HG02588 (cell line): ENCODE data around the gene PPM1J.
"Not testable (repeated sequence)": the region's sequence is repeated elsewhere in the genome, so short reads cannot be mapped to it uniquely, and the experiment has no call there.

Experiments
- ATAC-seq: cut with Tn5 transposase; IDR thresholded peaks from one replicate; pipeline ENCODE4 v1.9.1; 2021; ENCODE audit warnings: mild to moderate bottlenecking, moderate library complexity; ENCODE audit not compliant: unreplicated experiment

PPM1J gene, protein sequence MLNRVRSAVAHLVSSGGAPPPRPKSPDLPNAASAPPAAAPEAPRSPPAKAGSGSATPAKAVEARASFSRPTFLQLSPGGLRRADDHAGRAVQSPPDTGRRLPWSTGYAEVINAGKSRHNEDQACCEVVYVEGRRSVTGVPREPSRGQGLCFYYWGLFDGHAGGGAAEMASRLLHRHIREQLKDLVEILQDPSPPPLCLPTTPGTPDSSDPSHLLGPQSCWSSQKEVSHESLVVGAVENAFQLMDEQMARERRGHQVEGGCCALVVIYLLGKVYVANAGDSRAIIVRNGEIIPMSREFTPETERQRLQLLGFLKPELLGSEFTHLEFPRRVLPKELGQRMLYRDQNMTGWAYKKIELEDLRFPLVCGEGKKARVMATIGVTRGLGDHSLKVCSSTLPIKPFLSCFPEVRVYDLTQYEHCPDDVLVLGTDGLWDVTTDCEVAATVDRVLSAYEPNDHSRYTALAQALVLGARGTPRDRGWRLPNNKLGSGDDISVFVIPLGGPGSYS

DNA sequence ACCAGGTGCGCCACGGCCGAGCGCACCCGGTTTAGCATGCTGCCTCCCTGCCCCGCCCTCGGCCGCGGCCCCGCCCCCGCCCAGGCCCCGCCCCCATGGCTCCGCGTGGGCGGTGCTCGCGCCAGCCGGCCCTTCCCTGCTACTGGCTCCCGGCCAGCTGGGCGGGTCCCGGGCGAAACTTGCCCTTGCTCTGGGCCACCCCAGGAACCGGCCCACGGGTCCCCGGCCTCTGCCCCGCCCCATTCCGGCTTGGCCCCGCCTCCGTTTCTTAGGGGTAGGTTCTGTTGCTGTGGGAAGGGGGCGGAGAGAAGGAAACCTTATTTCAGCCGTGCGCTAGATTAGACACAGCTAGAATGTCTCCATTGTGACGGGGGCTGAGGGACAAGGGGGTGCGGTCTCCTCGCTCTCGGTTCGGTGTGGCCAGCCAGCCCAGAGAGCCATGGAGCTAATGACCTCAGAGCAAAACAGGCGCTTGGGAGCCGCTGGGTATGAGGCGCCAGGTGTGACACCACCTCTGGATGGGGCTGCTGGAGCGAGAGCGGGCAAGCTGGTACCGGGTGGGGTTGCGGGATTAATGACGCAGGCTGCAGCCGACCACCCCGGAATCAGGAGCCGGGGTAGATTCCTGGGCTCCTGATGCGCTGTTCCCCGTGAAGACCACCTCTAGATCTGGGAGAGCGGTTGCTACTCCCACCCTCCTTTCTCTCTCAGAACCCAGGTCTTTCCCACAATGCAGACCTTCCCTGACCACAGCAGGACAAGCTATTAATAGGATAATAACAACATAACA lies at the start of gene PPM1J:
TSS of gene PPM1J (minus strand) at position 69 of the 790 bp plus-strand sequence. CDS start at position 38, 31 bp downstream.
- peak; percentile 77 for ATAC-seq

DNA sequence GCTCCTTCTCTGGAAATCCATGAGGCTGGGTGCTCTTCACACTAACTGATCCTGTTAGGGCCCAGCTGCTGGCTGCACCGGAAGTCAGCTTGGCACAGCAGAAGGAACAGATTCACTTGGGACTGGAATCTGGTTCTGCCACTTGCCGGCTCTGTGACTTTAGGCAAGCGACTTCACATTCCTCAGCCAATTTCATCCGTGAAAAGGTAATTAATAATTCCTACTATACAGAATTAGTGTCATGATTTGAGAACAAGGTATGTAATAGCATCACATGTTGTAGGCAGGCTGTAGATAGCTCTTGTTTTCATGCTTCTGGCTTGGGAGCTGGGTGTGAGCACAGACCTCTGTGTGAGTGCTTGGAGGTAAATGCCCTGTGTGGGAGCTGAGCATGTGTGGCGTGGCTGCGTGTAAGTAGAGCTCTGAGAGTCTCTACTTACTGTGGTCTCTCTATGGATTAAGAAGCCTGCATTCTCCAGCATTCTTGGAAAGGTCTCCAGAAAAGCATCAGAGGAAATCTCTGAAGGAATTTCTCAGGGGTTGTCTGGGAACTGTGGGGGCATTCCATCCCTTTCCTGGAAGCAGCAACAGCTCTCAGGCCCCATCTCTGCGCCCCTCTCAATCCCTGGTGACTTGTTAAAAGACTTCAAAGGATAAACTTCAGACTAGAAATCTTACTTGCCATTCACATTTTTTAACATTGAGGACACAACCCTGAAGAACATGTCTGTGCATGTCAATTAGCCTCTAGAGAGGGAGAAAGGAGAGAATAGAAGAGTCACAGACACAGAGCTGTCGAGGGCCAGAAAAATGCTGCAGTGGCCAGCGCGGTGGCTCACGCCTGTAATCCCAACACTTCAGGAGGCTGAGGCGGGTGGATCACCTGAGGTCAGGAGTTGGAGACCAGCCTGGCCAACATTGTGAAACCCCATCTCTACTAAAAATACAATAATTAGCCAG lies 47.7 kb upstream of the PPM1J start:
- ATAC-seq = no peak

DNA sequence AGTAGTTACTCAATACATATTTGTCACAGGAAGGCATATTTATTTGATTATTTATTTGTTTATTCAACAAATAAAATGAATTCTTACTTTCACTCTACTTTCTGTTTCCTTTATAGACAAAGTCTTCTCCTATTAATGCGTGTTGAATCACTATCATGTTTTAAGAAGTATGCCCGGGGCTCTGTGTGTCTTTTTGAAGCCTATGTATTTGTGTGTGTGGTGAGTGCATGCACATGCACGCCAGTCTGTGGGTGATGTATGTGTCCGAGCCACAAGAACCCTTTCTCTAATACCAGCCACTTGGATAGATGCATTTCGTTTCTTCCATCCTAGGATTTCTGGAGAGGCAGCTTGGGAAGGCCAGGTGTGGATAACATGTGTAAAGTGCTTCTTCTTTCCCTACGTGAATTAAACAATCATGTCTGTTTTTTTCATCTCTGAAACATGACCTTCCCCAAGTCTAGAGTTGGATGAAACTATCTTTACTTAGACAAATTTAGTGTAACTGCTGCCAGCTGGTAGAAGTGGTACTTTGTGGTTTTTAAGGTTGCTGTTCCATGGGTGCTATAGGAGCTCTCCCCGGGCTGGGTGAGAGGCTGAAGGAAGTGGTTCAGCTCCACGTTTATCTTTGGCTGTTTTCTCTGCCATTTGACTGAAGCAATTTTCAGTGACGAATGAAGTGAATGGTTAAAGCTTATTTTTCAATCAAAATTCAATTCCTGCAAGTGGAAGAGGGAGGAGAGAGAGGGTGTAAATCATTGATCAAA lies 46.8 kb upstream of the PPM1J start:
- no peak for ATAC-seq

DNA sequence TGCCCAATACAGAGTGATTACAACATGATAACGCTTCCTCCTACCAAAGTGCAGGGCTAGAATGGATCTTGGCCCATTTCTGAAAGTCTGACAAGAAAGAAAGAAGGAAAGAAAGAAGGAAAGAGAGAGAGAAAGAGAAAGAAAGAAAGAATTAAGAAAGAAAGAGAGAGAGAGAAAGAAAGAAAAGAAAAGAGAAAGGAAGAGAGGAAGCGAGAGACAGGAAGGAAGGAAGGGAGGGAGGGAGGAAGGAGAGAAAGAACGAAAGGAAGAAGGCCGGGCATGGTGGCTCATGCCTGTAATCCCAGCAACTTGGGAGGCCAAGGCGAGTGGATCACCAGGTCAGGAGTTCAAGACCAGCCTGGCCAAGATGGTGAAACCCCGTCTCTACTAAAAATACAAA lies 44.1 kb upstream of the PPM1J start:
- ATAC-seq = no peak

DNA sequence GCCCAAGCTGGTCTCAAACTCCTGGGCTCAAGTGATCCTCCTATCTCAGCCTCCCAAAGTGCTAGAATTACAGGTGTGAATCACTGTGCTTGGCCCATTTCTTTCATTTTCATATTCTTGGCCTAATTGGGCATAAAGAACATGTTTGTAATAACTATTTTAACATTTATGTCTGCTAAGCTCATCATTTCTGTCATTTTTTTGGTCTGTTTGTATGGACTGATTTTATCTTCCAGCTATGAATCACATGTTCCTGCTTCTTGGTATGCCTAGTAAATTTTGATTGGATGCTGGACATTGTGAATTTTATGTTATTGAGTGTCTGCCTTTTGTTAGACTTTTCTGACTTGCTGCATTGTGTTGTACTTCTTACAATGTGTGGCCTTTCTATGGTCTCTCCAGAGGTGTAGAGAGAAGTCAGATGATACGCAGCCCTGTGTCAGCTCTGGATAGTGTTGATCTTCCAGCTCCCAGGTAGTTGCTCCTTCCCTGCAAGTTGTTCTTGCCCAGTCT lies 39.0 kb upstream of the PPM1J start:
- no peak for ATAC-seq

DNA sequence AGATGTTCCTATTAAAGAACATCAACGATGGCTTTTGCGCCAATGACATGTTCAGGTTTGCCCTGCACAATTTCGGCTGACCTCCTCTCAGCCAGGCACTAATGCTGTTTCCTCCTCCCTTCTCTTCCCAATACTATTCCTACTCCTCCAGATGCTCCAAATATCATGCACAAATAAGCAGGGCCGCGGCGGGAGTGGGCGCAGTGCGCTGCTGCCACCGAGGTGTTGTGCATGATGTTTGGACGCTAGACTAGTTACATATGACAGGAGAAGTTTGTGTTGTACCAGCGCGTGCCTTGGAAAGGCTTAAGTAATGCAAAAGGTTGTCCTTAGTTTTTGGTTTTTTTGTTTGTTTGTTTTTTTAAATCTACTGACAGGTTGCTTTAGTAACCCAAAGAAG lies 33.3 kb upstream of the PPM1J start:
- ATAC-seq = no peak

DNA sequence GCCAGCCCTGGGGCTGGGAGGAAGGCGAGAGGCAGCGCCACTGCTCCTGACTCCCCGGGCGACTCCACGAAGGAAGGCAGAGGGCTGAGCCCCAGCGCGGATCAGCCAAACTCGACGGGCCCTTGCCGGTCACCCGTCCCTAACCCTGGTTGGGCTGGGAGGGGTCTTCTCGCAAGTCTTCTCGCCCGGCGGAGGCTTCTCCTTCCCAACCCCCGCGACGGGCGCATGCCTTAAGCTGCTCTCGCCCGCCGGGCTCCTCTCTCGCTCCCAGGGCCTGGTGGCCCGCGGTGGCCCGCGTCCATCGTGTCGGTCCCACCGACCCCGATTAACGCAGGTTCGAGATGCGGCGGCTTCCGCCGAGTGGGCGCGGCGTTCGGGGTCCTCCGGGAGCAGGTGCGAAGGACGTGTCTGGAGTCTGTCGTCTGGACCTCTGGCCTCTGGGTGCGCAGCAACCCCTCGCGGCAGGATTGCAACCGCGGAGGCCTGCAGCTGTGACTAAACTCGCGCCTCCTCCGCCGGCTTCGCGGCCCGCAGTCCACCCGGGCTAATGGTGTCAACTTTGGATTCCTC lies 29.0 kb upstream of the PPM1J start:
- no peak for ATAC-seq

DNA sequence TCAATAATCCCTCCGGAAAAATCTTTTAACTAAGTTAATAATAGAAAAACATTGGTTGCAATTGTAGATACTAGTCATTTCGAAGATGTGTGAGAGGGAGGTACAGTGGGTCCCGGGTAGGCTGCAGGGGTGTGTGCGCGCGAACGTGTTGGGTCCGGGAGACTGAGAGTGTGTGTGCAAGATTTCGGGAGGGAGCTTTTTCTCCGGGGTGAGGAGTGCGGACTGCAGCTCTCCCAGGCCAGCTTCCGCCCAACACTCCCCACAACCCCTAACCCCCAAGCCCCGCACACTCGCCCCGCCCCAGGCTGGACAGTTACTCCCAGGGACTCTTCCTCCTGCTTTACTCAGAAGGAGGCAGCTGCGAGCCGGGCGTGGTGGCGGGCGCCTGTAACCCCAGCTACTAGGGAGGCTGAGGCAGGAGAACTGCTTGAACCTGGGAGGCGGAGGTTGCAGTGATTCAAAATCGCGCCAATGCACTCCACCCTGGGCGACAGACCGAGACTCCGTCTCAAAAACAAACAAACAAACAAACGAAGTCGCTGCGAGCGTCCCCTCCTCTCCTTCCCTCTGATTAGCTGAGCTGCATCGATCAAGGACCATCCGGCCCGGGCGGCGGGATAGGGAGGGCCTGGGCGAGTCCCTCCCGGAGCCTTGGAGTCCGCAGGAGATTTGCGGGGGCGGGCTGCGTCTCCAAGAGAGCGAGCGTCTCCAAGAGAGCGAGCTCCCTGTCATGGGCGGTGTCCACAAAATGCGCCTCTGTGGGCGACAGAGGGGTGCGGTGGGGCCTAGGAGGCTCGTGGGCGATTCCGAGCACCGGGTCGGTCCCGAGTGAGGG lies 28.3 kb upstream of the PPM1J start:
- no peak for ATAC-seq

DNA sequence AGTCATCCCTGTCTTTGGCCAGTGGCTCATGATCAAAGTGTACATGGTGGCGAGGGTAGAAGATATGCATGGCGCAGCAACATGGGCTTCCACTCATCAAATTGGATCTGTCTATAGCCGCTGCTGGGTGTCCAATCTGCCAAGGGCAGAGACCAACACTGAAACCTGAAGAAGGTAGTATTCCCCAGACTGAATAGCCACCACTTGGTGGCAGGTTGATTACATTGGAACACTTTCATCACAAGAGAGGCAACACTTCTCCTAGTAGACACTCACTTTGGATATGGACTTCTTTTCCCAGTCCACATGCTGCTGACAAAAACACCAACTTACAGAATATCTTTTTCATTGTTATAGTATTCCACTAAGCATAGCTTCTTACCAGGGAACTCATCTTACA lies 22.4 kb upstream of the PPM1J start:
- ATAC-seq = no peak

DNA sequence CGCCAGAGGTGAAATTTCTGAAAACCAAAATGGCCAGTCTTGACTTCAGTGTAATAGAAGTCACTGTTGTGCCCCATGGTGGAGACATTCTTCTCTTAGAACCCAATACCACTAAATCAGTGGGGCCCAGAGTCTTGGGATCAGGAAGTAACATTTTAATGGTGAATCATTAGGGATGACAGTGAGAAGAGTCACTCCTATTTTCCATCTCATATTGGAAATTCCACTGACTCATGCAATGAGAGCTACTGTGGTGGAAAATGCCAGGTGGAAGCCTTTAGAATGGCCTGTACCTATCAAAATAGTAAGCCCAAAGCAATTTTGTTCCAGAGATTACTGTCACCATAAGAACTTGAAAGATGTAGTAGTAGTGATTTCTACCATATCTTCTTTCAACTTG lies 20.6 kb upstream of the PPM1J start:
- ATAC-seq = no peak

DNA sequence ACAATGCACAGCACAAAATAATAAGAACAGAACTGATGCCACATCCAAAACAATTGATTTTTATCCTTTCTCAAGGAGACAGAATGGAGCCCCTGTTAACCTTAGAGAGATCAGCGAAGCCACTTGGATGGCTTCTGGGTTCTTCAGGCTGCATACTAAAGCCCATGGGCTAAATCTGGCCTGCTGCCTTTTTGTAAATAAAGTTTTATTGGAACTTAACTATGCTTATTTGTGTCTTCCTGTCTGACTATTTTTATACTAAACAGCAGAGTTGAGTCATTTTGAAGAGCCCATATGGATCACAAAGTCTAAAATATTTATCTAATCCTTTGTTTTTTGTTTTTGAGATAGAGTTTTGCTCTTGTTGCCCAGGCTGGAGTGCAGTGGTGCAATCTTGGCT lies 16.3 kb upstream of the PPM1J start:
- ATAC-seq = no peak

DNA sequence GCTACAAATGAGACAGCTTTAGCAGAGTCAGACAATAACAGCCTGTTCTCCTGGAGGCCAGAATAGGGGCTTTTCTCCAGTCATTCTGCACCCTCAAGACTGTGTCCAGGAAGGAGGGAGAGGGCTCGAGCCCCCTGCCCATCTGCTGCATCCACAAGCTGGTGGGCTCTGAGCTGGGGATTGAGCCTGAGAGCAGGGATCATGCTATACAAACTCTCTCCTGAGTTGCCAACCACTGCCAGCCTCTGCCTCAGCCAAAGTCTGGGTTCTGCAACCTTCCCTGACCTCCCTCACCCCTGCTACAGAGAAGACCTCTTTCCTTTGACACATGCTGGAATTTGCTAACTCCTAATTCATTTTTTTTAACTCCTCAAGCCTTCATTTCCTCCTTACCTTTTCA lies 14.8 kb upstream of the PPM1J start:
- no peak for ATAC-seq

DNA sequence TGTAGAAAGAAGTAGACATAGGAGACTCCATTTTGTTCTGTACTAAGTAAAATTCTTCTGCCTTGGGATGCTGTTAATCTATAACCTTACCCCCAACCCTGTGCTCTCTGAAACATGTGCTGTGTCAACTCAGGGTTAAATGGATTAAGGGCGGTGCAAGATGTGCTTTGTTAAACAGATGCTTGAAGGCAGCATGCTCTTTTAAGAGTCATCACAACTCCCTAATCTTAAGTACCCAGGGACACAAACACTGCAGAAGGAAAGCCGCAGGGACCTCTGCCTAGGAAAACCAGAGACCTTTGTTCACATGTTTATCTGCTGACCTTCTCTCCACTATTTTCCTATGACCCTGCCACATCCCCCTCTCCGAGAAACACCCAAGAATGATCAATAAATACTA lies 13.9 kb upstream of the PPM1J start:
- ATAC-seq = not testable (repeated sequence)

DNA sequence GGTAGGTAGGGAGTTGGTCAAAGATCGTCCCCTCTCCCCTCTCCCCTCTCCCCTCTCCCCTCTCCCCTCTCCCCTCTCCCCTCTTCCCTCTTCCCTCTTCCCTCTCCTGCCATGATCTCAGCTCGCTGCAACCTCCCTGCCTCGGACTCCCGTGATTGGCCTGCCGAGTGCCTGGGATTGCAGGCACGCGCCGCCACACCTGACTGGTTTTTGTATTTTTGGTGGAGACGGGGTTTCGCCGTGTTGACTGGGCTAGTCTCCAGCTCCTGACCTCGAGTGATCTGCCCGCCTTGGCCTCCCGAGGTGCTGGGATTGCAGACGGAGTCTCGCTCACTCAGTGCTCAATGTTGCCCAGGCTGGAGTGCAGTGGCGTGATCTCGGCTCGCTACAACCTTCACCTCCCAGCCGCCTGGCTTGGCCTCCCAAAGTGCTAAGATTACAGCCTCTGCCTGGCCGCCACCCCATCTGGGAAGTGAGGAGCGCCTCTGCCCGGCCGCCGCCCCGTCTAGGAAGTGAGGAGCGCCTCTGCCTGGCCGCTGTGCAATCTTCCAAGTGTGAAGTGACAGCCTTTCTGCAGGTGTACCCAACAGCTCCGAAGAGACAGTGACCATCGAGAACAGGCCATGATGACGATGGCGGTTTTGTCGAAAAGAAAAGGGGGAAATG lies 13.3 kb upstream of the PPM1J start:
- ATAC-seq = not testable (repeated sequence)

DNA sequence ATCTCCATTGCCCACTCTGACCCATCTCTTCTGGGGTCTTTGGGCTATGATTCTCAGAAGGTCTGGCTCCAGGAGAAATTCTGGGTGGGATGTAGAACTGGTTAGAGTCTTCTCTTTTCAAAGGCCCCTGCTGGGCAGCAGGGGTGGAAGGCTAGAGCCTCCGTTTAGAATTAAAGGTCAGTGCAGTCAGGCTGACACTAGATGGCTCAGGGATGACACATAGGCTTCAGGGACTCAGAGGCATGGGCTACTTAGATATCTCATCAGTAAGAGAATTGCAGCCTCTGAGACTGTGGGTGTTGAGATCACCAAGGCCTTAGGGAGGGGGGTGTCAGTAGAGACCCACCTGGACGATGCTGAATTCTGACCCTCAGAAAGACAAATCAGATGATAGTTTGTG lies 12.6 kb upstream of the PPM1J start:
- no peak for ATAC-seq

DNA sequence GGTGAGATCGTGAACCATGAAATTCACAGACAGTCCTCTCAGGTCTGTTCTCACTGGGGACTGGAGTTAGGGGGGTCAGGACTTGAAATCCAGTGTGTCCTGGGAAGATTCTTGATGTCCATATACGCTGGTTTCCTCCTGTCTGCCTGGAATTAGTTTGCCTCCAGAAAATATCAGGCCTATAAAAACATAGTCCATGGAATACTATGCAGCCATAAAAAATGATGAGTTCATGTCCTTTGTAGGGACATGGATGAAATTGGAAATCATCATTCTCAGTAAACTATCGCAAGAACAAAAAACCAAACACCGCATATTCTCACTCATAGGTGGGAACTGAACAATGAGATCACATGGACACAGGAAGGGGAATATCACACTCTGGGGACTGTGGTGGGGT lies 9.1 kb upstream of the PPM1J start:
- ATAC-seq = not testable (repeated sequence)

DNA sequence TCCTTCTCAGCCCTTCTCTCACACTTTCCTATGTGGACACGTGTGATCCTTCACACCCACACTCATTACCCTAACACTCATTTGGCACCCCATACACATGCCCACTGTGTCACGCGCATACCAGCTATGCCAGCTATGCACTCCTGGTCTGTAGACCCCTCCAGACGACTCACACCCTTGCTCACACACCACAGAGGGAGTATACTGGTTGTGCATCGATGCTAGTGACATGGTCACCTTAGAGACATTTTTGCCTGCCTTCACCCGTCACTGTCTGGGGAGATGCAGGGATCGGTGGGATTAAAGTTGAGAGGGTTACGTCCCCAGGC lies 8.3 kb upstream of the PPM1J start:
- no peak for ATAC-seq
